Endothelial cell of hepatic sinusoid (primary cell): ENCODE measurements around the gene TLCD2.
"Not testable (repeated sequence)": the region's sequence is repeated elsewhere in the genome, so short reads cannot be mapped to it uniquely, and the experiment has no call there.

Experiments used
- in situ Hi-C: cut with HindIII; loops from 2 replicates; pipeline ENCODE4 v1.10.0; 2017; ENCODE audit warnings: low sequenced_read_pairs

Gene TLCD2, protein sequence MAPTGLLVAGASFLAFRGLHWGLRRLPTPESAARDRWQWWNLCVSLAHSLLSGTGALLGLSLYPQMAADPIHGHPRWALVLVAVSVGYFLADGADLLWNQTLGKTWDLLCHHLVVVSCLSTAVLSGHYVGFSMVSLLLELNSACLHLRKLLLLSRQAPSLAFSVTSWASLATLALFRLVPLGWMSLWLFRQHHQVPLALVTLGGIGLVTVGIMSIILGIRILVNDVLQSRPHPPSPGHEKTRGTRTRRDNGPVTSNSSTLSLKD

DNA sequence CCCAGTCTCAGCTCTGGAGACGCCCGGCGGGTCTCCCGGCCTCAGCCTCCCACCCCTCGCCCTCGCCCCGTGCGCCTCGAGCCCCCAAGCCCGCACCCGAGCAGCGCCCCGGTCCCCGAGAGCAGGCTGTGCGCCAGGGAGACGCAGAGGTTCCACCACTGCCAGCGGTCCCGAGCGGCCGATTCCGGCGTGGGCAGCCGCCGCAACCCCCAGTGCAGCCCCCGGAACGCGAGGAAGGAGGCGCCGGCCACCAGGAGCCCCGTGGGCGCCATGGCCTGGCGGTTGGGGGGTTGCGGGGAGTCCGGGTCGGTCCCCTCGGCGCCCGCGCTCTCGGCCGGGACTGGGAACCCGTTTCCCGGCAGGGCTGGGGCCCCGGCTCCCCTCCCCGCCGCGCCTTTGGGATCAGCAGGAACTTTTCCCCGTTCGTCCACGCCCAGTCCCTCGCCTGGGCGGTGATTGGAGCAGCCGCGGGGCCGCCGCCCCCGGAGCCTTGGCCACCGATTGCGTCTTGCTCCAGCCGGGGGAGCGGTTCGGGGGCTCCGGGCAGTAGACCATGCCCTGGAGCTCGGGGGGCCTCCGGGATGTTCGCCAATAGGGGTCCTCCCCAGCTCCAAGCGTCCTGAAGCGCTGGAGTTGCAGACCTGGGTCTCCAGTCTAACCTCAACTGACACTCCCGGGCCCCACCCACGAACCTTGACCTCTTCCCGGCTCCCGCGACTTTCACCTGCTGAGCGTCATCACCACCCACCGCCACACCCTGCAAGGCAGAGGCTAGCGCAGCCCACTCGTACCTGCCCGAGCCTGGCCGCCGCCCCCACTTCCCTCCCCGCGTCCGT is at the start of gene TLCD2:
Gene TLCD2, minus strand, starts transcription at position 407 of the 836 bp plus-strand sequence. Its CDS starts 135 bp downstream, at position 272.
- in situ Hi-C loops = loop anchor here (10.0 kb wide), 1 partner anchor 75 kb away; no protein-coding TSS in a partner anchor

DNA sequence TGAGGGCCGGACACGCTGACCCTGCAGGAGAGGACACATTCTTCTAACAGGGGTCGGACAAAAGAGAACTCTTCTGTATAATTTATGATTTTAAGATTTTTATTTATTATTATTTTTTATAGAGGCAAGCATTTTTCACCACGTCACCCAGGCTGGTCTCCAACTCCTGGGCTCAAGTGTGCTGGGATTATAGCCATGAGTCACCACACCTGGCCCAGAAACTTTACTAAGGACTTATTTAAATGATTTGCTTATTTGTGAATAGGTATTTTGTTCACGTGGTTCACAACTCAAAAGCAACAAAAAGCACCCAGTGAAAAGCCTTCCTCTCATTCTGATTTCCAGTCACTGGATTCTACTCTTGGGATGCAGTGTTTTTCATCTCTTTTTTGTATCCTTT is 49.4 kb upstream of the TLCD2 start:
- in situ Hi-C loops = no loop called here

DNA sequence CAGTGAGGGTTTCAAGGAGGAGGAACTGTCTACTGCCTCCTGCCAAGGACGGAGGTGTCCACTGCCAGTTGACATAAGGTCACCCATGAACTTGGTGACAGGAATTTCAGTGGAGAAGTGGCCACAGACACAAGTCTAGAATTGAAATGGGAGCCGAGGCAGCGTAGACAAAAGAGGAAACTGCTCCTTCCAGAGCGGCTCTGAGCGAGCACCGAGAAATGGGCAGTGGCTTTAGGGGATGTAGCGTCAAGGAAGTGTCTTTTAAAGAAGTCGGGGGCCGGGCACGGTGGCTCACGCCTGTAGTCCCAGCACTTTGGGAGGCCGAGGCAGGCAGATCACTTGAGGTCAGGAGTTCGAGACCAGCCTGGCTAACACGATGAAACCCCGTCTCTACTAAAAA is 48.6 kb upstream of the TLCD2 start:
- in situ Hi-C loops = no loop called here

DNA sequence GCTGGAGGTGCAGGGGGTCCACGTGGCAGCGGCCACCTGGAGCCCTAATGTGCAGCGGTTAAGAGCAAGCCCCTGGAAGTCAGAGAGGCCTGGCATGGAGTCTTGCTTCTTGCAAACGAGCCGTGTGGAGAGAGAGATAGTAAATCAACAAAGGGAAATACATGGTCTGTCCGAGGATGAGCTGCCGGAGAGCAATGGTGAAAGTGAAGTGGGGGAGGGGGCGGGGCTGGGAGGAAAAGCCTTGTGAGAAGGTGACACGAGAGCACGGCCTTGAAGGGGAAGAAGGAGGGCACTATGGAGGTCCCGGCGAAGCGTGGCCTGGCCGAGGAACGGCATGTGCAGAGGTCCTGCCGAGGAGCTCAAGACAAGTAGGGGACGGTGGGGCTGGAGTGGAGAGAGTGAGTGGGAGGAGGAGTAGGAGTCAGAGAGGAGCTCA is 45.7 kb upstream of the TLCD2 start:
- in situ Hi-C loops = no loop called here

DNA sequence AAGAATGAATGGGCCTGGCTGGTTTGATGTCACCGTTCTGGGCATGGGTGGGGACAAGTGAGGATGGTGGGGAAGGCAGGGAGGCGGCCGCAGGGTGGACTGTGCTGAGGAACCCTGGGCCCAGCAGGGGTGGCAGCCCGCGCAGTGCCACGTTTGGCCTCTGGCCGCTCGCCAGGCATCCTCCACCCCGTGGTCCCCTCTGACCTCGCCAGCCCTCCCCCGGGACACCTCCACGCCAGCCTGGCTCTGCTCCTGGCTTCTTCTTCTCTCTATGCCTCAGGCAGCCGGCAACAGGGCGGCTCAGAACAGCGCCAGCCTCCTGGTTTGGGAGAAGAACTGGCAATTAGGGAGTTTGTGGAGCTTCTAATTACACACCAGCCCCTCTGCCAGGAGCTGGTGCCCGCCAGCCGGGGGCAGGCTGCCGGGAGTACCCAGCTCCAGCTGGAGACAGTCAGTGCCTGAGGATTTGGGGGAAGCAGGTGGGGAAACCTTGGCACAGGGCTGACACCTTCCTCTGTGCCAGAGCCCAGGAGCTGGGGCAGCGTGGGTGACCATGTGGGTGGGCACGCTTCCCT is 45.2 kb upstream of the TLCD2 start:
- in situ Hi-C loops = no loop called here

DNA sequence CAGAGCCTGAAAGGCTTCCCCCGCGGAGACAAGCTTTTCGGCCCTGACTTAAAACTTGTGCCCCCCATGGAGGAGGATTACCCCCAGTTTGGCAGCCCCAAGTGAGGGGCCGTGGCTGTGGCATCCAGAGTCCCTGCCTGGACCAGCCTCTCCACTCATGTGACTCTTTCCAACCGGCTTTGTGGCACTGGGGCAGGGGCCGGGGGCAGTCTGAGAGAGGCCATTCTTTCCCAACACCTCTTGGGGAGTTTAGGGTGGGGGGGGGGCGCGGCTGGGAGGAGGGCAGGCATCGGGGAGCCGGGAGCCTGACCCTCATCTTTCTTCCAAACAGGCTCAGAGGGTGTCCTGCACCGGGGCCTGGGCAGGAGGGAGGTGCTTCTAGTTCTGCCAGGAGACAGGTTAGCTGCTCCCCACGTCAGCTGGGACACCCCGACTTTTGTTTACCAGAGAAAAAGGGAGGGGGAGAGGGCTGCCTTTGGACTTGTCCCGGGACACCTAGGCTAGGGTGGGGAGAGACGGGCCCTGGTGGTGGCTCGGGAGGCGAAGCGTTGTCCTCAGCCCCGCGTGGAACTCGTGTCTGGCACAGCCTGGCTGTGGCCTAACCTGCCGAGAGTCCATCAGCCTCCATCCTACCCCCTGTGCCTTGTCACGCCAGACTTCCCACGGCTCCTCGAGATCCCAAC is 44.4 kb upstream of the TLCD2 start:
- in situ Hi-C loops = no loop called here

DNA sequence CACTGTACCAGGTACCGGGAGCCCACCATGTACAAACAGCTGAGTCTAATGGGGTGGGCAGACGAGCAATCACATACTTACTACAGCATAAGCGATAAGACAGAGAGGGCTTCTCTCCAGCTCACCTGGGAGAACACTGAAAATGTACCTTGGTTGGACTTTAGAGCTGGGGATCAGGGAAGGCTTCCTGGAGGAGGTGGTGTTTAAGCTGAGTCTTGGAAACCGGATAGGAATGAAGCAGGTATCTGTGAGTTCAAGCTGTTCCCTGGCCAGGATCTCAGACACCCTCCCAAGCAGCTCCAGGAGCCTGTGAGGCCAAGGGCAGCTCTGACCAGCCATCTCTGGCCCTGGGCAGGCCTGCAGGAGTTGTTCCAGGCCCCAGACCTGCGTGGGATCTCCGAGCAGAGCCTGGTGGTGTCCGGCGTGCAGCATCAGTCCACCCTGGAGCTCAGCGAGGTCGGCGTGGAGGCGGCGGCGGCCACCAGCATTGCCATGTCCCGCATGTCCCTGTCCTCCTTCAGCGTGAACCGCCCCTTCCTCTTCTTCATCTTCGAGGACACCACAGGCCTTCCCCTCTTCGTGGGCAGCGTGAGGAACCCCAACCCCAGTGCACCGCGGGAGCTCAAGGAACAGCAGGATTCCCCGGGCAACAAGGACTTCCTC is 43.7 kb upstream of the TLCD2 start:
- in situ Hi-C loops = no loop called here

DNA sequence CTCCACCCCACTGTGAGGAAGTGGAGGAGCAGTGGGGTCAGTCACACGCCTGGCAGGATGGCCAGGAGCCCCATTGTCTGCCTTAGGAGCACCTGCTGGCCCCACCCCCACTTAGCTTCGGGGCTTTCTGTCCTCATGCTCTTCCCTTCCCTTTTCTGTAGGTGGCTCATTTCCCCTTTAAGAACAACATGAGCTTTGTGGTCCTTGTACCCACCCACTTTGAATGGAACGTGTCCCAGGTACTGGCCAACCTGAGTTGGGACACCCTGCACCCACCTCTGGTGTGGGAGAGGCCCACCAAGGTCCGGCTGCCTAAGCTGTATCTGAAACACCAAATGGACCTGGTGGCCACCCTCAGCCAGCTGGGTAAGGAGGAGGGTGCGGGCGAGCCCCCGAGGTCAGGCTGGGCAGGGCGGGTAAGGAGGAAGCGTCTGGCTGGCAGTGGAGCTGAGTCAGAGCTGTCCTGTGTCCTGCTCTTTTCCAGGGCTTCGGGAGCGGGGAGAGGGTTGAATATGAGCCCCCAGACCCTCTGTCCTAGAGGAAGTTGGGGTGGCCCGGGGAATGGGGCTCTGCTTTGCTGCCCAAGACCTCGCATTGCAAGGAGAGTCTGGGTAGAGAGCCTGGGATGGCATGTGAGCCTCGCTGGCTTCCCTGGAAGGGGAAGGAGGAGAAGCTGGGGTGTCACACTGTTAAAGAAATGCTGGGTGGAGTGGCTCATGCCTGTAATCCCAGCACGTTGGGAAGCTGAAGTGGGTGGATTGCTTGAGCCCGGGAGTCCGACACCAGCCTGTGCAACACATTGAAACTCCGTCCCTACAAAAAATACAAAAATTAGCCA is 42.5 kb upstream of the TLCD2 start:
- in situ Hi-C loops = no loop called here

DNA sequence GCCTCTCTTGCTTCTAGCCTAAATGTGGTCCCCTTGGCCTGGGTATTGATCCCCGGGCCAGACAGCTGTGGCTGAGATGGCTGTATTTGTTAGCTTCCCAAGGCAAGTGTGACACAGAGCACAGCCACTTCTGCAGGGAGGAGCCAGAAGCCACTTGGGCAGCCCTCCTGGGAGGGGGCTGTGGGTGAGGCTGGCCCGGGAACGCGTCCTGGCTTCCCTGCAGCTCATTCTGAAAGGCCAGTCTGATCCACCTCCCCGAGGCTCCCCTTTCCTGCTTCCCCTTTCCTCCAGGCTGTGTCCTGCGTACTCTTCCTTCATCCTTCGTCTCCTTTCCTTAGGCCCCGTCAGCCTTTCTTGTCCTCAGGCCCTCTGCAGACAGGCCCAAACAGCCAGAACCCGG is 40.5 kb upstream of the TLCD2 start:
- in situ Hi-C loops = no loop called here

DNA sequence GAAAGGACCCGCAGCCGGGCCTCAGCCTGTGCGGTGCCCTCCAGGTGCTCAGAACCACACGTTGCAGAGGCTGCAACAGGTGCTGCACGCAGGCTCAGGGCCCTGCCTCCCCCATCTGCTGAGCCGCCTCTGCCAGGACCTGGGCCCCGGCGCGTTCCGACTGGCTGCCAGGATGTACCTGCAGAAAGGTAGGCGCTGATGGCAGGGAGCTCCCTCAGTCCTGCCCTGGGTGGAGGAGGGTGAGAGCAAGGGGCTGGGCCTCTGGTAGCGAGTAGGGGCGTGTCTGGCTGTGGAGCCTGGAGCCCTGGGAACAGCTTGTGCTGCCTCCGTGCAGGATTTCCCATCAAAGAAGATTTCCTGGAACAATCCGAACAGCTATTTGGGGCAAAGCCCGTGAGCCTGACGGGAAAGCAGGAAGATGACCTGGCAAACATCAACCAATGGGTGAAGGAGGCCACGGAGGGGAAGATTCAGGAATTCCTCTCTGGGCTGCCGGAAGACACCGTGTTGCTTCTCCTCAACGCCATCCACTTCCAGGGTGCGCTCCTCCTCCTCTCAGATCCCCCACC is 36.9 kb upstream of the TLCD2 start:
- in situ Hi-C loops = no loop called here

DNA sequence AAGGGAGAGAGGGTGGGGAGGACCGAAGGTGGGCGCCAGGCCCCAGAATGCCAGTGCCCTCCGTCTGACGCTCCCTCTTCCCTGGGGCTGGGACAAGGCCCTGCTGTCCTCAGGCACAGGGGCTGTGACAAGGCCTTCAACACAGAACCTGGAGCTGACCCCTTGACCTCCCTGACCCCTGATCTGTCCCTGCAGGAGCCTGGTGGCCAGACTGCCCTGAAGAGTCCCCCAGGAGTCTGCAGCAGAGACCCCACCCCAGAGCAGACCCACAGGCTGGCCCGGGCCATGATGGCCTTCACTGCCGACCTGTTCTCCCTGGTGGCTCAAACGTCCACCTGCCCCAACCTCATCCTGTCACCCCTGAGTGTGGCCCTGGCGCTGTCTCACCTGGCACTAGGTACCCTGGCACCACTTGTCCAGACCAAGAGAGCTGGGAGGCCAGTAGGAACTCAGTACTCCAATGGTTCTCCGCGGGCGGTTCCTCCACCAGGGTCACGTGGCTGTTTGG is 35.4 kb upstream of the TLCD2 start:
- in situ Hi-C loops = no loop called here

DNA sequence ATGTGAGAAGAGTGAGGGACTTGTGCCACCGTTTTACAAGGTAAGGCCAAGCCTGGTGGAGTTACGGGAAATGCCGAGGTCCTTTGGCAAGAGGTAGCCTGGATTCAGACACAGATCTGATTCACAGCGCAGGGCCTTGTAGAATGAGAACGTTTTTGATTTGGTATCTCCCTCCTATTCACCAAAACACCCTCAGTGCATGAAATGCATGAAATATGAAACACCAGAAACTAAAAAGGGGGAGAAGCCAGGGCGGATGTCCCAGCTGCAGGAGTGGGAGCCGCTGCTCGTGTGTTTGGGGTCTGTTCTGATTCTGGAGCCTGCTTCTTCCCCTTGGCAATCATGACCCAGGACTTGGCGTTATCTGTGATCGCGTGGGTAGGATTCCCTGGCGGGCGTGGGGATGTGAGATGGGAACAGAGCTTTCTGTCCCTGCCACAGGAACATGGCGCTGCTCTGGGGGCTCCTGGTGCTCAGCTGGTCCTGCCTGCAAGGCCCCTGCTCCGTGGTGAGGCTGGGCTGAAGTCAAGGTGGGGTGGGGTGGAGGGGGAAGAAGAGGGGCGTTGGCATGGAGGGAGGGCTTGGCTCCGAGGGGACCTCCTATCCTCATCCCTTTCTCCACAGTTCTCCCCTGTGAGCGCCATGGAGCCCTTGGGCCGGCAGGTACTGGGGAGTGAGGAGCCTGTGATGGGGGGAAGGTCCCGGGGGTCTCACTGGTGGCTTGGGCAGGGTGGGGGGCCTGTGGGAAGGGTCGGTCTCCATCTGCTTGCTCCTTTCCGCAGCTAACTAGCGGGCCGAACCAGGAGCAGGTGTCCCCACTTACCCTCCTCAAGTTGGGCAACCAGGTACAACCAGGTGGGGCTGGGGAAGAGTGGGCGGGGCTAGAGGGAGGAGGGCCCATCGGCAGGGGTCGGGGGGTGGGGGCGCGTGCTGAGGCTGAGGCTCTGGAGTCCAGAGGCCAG is 34.7 kb upstream of the TLCD2 start:
- in situ Hi-C loops = no loop called here

DNA sequence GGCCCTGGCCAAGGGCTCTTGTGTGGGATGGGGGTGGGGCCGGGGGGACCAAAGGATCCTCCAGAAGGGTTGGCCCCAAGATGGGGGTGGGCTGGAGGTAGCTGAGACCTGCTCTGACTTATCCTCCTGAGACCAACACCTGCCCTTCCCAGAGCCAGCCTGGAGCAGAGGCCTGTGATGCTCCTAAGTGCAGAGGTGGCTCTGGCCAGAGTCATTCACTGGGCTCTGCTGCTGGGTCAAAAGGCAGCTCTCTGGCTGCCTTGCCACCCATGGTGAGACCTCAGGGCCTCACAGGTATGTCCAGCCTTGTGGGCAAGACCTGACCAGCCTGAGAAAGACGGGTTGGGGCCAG is 32.9 kb upstream of the TLCD2 start:
- in situ Hi-C loops = no loop called here

DNA sequence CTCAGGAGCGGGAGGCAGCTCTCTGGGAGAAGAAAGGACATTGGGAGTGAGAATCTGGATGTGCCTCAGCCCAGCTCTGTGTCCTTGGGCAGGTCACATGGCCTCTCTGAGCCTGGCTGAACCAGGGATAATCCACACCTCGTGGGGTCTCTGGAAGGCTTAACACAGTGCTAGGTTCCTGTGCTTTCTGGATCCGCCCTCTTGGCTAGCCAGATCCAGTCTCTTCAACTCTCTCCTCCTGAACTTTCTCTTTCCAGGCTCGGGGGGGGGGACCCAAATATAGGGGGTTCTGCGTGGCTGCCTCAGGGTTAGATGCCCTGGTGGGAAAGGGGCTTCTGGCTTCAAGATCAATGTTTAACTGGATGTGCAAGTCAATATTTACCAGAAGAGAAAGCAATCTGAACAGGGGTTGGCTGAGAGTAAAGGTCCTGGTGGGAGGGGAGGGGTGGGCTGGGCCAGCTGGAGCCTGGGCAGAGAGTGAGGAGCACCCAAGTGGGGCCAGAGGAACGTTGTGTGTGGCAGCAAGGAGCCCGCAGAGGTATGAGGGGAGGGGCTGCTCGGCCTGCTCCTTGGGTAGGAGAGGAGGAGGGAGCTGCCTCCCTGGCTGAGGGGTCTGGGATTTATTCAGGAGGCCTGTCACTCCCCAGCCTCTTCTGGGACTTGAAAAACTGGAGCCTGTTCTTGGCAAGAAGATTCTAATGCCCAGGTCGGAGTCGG is 32.4 kb upstream of the TLCD2 start, which contains the start of gene SERPINF2:
Gene SERPINF2, plus strand, starts transcription at position 501 of the 717 bp plus-strand sequence. CDS start 2,125 bp downstream, outside the sequence.
- in situ Hi-C loops = no loop called here

DNA sequence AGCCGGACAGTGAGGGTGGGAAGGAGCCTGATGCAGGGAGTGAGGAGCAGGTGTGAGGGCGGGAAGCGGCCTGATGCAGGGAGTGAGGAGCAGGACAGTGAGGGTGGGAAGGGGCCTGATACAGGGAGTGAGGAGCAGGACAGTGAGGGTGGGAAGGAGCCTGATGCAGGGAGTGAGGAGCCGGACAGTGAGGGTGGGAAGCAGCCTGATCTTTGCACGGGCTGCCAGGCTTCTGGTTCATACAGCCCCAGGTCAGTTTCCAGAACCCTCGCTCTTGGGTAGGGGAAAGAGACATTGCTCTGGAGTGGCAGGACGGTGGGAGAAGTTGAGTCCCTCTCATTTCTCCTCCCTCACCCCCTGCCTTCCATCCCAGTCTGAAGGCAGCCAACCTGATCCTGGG is 31.7 kb upstream of the TLCD2 start:
- in situ Hi-C loops = not testable (repeated sequence)

DNA sequence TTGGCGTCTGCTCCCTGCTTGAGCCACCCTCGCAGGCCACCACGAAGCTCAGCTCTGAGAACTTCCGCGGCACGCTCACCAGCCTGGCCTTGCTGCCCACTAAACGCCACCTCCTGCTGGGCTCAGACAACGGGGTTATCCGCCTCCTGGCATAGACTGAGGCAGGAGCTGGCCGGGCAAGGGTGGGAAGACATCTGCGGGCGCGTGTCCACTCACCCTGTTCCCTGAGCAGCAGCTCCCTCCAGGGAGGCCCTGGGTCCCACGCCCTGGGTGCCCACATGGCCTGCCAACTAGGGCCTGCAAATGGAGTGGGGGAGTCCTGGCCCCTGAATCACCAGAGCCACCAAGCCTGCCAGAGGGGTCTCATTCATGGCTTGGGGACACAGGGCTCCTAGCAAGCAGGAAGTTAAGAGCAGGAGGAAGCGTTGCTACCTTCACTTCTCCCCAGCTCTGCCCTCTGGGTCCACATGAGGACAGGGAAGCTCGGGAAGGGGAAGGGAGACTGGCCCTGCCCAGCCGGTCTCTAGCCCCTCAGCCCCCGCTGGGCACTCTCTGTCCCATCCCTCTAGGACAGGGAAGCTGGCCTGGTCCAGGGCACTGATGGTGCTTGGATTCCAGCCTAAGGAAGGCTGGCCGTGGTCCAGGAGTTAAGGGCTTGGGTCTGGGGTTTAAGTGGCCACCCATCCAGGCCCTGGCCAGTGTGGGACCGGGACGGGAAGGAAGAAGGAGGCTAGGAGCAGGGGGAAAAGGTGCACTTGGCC is 27.5 kb upstream of the TLCD2 start:
- in situ Hi-C loops = no loop called here
